Fibroblast of skin of right biceps (primary cell): ENCODE measurements around the gene SLC39A5.

Experiments
- DNase-seq: peaks from one replicate; pipeline ENCODE4 v3.0.0-alpha.2; 2013

The SLC39A5 gene, protein sequence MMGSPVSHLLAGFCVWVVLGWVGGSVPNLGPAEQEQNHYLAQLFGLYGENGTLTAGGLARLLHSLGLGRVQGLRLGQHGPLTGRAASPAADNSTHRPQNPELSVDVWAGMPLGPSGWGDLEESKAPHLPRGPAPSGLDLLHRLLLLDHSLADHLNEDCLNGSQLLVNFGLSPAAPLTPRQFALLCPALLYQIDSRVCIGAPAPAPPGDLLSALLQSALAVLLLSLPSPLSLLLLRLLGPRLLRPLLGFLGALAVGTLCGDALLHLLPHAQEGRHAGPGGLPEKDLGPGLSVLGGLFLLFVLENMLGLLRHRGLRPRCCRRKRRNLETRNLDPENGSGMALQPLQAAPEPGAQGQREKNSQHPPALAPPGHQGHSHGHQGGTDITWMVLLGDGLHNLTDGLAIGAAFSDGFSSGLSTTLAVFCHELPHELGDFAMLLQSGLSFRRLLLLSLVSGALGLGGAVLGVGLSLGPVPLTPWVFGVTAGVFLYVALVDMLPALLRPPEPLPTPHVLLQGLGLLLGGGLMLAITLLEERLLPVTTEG

DNA sequence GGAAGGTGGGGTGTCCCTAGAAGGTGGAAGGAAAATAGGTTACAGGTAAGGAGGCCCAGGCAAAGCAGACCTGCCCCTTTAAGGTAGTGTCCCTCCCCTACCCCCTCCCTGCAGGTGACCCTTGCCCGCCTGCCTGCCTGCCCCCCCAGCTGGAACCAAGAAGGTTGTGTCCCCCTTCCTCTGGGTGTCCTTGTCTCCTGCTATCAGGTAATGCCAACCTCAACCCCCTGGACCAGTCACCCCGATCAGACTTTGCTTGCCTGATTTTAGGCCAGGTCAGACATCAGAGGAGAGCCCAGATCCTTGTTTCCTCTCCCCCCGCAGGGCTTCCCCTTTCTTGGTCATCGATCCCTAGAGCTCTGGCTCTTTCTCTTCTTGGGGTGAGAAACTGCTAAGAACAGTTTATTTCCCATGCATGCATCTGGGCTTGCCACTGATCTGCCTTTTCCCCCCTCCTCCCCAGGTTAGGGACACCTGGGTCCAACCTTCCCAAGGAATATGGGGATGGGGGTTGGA lies at the start of gene SLC39A5:
SLC39A5 (plus strand) TSS at position 136 of the 516 bp plus-strand sequence. CDS start 1,224 bp downstream, outside the sequence.
- no peak for DNase-seq

DNA sequence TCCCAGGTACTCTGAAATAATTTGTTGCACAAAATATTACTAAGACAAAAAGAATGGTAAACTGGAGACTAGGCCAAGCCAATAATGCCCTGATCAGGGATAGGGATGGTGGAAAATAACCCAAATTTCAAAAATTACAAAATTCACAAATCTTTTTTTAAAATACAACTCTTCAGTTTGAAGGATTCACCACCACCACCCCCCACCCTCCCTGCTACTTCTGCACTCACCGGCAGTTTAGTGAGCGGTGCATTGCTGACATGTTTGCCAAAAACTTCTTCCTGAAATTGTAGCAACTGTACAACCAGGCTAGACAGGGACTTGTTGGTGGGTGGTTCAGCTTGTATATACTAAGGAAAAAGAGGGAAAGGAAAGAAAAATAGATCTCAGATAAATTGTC lies 42.9 kb upstream of the SLC39A5 start:
- no peak for DNase-seq

DNA sequence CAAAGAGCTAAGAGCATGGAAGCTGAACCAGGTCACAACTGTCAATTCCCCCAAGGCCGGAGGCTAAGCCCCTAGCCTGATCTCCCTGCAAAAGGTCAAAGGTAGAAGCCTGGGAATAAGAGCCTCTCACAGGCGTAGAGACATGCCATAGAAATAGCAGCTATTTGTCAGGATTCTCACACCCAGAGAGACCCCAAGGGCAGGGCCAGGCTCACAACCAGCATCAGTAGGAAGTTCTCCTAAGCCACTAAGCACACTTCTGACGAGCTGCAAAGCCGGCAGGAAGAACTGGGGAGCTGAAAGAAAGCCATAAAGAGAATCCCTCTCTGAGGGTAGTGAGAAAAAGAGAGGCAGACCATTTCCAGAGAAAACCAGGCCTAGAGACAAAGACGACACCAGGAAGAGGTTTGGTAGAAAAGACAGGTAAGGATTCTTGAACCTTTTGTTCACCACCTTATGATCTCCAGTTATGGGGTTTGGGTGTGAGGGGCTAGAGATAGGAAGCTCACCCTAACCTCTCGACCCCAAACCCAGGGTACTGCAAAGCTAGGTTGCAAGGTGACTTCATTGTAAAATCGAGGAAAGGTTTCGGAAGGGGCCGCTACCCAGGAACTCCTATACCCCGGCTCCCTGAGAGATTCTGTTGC lies 41.6 kb upstream of the SLC39A5 start:
- no peak for DNase-seq

DNA sequence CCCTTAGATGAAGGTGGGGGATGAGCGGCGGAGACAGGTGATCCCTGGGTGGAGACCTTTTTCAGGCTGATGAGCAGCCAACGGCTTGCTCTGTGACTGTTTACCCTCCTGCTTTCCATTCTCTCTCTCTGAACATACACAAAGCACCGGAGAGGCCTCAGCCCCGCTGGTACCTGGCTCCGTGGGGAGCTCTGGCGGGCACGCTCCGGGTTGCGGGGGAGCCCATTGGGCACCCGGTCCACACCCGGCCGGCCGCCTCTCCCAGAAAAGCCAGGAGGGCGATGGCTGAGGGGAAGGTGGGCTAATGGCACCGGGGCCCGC lies 41.1 kb upstream of the SLC39A5 start:
- DNase-seq: no peak

DNA sequence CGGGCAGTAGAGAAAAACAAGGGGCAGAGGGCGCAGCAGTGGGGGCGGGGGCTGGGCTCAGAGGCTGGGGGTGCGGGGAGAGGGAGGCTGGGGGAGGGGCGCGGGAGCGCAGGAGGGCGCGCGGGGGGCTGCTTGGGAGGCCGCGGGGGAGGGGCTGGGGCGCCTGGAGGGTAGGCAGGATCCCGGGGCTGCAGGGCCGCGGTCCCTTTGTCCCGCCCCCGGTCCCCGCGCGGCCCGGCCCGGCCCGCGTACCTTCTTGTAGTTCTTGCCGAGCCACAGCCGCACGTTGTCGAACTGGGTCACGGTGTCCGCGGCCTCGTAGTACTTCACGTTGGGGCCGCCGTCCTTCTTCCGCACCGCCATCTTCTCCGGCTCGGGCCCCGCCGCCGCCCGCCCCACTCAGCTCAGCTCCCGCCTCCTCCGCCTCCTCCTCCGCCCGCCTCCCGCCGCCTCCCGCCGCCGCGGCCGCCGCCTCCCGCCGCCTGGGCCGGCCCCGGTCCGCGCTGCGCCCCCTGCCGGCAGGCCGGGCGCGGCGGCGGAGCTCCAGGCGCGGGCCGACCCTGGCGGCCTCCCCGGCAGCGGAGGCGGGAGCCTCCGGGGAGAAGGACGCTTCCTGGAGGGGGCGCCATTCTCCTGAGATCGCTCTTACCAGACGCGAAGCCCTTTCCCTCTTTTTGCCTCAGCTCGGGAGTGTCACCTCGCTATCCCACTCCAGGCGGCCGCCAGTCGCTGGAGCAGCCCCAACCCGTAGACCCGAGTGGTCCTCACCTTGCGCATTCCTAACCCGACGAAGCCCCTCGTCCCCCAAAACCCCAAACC lies 40.5 kb upstream of the SLC39A5 start, which contains the start of gene SMARCC2:
SMARCC2 (minus strand) TSS at position 385 of the 819 bp plus-strand sequence; CDS start at position 363, 22 bp downstream.
- peak; percentile 88 for DNase-seq

DNA sequence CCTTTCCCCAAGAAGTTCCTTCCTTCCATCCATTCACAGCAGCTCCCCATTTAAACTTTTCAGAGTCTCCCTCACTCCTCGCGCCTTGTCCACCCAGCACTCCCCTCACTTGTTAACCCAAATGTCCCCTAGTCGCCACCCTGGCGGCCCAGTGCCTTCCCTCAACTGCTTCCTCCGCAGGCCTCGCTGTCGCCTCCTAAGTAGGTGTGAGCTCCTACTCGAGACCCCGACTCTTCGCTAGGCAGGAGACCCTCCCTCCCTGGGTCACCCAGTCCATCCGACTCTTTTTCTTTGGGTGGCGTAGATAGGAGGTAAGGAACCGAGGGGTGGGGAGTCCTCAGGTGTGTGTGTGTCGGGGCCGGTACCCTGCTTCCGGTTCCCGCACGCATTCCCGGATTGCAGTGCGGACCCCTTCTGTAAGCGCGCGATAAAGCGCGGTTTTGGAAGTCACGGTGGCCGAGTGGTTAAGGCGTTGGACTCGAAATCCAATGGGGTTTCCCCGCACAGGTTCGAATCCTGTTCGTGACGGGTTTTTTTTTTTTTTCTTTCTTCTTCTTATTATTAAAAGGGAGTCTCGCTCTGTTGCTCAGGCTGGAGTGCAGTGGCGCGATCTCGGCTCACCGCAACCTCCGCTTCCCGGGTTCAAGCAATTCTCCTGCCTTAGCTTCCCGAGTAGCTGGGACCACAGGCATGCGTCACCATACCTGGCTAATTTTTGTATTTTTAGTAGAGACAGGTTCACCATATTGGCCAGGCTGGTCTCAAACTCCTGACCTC lies 39.7 kb upstream of the SLC39A5 start:
- peak; percentile 89 for DNase-seq

DNA sequence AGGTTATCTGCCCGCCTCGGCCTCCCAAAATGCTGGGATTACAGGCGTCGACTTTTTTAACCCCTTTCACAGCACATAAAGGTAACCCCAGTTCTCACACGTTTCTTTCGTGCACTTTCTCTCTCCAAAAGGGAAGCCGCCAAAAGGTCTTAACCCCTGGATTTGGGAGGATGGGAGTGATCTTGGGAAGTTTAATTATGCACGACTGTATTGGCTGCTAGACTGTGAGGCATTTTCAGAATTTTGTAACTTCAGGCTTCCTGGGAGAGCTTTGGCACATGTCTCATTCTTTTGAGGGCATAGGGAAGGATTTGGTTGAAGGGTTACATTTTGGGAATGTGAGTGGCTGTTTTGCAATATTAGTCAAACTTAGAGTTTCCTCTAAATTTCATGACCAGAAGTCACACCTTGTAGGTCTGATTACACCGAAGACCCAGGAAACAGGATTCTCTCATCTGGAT lies 39.1 kb upstream of the SLC39A5 start:
- no peak for DNase-seq

DNA sequence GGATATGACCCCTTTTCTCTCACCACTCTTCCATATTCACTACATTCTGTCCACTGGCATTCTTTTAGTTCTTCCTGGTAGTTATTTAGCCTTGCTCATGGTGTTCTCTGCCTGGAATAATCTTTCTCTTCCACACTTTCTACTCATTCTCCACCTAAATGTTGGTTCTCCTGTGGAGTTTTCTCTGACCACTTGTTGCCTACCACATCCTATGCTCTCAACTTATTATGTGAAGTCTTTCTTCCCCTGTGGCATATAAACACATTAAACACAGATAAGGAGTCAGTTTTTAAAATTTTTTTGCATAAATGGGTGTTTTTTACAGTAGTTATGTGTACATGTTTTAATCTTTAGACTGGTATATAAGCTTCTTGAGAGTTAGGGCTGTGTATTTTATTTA lies 37.3 kb upstream of the SLC39A5 start:
- DNase-seq: no peak

DNA sequence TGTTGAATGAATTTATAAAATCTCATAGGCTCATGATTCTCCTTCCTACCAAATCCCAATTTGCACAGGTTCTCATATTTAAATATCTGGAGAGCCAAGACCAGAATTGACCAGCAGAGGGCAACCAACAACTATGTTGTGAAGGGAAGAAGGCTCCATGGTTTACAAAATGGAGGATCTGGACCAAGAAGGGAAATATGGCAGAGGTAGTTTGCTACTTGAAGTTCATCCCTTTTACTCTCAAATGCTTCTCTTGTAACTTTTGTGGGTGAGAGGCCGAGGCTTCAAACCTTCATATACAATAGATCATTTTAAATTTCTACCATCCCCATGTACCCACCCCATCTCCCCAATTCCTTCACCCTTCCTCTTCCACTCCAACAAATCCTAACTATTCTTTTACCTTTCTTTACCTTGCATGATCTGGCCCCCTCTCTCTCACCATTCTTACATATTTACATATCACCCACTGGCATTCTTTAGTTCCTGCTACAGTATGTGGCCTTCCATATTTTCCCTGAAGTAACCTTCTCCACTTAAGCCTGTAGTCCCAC lies 36.7 kb upstream of the SLC39A5 start:
- peak; percentile 83 for DNase-seq

DNA sequence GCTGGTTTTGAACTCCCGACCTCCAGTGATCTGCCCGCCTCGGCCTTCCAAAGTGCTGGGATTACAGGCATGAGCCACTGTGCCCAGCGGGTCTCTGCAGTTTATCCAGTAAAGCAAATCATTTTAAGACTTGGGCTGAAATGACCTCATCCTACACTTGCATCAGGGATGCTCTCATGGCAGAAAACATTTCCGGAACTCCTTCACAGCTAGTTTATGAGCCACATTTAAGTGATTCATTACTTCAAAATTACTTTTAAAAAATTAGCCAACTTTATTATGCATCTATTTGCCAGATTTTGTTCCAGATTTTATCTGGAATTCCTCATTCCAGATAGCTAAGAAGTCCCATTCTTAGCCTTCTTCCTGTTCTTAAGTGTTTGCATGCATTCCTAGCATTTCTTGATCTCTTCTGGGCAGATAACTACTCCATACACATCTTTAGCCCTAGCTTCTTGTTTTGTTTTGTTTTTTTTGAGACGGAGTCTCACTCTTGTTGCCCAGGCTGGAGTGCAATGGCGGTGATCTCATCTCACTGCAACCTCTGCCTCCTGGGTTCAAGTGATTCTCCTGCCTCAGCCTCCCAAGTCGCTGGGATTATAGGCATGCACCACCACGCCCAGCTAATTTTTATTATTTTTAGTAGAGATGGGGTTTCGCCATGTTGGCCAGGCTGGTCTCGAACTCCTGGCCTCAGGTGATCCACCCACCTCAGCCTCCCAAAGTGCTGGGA lies 32.9 kb upstream of the SLC39A5 start:
- DNase-seq: peak; percentile 93

DNA sequence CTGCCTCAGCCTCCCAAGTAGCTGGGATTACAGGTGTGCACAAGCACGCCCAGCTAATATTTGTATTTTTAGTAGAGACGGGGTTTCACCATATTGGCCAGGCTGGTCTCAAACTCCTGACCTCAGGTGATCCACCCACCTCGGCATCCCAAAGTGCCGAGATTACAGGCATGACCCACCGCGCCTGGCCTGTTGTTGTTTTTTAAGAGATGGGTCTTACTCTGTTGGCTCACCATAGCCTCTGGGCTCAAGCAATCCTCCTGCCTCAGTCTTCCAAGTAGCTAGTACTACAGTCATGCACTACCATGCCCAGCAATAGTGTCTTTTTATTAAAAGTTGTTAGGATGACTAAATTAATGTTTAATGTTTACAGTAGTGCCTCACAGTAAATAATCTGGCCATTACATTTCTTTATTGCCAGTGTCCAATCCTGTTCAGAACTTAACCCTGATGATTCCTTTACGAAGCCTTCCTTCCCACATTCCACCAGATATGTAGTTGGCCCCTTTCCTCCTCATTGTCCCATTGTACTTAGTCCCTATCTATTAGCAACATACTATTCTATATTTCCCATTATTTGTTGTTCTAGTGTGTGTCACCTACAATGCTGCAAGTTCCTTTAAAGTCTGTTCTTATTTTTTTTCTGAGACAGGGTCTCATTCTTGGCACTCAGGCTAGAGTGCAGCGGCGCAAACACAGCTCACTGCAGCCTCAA lies 31.8 kb upstream of the SLC39A5 start:
- no peak for DNase-seq

DNA sequence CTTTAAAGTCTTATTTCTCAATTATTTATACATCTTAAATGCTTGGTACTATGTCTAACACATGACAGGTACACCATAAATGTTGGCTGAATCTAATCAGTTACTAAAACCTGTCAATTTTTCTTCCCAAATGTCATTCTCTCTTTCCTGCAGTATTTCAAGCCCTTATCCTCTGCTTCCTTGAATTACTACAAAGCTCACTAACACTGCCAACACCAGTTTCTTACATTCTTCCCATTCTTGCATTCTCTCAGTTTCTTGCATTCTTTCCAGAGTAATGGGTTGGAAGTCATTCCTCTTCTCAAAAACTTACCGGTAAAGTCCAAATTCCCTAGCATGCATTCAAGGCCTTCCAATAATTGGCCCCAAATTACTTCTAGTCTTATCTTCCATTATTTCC lies 31.0 kb upstream of the SLC39A5 start:
- no peak for DNase-seq

DNA sequence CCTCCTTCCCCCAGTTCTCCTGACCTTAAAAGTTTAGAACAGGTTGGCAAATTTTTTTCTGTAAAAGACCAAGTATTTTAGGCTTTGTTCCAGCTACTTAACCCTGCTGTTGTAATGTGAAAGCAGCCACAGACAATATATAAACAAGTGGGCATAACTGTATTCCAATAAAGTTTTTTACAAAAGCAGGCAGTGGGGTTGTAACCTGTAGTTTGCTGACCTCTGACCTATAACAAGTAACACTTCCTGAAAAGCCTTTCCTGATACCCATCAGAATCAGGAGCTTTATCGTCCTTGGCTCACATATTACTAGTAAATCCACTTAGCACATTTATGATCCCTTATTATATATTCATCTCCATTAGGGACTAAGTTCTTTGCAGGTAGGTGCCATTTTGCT lies 27.5 kb upstream of the SLC39A5 start:
- DNase-seq: no peak

DNA sequence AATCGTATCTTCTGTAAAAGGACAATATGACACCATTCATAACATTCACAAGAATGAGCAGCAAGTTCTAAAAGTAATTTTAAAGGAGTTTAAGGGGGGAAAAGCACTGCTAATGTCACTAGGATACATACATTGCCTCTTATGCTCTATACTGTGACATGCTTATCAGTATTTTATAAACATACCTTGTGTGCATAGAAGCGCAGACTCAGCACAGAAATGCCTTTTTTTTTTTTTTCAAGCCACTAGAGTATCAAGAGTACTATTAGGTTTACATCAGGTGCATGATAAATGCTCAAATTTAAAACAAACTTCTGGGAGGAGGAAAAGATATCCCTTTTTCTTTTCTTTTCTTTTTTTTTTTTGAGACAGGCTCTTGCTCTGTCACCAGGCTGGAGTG lies 27.0 kb upstream of the SLC39A5 start:
- DNase-seq: no peak

DNA sequence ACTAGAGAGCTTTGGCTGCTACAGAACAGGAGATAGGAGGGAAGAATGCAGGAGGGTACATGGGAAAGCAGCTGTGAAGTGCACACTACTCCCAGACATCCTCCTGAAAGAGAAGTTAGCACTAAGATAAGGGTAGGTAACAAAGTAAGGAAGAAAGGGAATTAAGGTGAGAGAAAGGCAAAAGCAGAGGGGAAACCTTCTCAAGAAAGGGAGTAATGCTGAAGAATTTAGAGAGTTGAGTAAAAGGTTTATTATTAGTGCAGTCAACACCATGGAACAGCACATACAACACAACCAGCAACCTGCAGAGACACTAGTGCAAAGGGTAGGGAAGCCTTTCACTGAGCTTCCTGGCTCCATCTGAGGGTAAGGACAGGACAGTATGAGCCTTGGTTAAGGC lies 25.6 kb upstream of the SLC39A5 start:
- DNase-seq: no peak

DNA sequence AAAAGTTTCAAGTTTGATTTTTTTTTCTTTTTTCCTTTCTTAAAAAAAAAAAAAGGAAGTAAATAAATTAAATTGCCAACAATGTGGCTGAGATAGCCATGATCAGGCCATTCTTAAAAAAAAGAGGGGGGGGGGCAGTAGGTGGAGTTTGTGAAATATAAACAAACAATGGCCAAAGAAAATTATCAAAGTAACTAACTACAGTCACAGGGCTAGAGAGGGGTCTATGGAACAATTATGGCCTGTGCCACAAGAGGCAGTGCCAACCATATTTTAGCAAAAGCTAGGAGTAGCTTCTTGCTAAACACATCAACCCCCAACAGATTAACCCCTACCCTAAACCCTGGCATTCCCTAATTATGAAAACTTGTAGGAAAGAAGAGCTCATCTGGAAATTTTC lies 24.4 kb upstream of the SLC39A5 start:
- no peak for DNase-seq

DNA sequence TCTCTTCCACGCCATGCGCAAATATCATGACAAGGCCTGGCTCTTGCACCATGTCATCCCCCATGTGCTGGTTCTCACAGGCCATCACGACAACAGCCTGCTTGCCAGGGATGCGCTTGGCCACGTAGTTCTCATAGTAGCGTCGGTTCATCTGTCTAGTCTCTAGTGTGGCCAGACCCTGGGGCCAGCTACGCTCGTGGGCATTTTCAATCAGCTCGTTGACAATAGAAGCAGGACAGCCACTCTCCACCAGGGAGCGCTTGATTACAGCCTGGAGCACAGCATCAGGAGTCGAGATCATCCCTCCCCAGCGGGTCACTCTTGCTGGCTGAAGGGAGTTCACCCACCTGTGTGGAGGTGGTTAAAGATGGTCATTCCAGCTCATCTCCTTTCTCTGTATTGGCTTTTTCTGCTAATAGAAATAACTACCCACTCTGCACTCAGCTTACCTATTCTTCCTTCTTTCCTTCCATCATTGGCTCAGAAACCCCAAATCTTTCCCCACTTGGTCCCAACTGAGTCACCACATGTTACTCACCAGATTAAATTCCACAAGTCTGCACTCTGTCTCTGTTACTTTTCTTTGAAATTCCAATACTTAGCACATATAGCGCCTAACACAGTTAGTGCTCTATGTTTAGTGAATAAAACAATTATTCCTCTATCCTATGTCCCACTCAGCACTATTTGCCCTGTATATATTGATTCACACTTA lies 23.2 kb upstream of the SLC39A5 start:
- DNase-seq: peak; percentile 59

DNA sequence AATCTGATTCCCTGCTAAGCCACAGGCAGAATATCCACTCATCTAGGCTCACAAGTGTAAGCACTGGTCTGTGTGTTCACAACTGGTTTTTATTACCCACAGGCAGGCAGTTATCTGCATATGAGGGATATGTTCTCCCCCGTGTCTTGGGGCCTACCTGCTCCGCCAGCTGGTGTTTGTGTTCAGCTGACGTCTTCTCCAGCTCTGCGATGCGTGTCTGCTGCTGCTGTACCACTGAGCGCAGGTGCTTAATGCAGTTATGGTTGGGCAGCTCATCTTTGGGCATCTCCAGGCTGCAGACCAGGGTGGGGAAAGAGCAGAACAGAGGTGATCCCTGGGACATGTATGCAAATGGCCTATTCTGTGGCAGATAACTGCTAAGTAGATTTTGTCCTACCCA lies 21.8 kb upstream of the SLC39A5 start:
- no peak for DNase-seq

DNA sequence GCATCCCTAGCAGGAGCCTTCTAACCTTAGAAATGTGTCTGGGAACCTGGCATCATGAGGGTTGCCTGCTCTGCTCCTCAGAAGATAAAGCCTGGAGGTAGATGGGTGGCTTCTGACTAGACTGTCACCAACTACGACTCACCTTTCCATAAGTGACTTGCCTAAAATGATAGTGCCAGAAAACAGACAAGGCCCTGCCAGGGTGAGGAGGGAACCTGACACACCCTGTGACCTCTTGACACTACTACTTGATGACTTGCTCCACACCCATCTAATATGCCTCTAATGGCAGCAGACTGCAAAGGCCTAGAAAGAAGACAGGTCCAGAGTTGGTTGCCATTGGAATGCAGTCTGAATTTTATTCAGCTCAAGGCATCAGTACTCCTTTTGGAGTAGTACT lies 17.5 kb upstream of the SLC39A5 start:
- no peak for DNase-seq

DNA sequence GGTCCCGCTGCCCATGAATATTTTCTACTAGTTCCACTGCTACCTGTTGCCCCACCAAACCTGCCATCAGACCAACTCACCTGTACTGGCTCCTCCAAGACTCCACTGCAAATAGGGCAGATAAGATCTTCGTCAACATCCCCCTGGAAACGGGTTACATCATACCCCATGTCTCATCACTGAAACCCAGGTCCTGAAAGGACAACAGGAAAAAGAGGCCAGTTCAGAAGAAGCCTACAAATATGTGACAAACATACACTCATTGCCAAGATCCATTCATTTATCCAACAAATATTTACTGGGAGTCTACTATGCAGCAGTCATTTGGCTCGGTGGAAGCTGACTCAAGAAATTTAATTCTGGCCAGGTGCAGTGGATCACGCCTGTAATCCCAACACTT lies 16.0 kb upstream of the SLC39A5 start:
- DNase-seq: no peak
